ENCODE data around the gene CFAP70. TPM values are rescaled to one million over a fixed set of nuclear protein-coding genes. Genes with fewer than 3 reads are reported as not detected.

The CFAP70 gene
- total and polyA plus RNA-seq, 2 of the 8 experiments (the other 6 are each of a cell fraction or from before 2014, with no cell fraction given): 0.21 to 0.30 TPM

DNA sequence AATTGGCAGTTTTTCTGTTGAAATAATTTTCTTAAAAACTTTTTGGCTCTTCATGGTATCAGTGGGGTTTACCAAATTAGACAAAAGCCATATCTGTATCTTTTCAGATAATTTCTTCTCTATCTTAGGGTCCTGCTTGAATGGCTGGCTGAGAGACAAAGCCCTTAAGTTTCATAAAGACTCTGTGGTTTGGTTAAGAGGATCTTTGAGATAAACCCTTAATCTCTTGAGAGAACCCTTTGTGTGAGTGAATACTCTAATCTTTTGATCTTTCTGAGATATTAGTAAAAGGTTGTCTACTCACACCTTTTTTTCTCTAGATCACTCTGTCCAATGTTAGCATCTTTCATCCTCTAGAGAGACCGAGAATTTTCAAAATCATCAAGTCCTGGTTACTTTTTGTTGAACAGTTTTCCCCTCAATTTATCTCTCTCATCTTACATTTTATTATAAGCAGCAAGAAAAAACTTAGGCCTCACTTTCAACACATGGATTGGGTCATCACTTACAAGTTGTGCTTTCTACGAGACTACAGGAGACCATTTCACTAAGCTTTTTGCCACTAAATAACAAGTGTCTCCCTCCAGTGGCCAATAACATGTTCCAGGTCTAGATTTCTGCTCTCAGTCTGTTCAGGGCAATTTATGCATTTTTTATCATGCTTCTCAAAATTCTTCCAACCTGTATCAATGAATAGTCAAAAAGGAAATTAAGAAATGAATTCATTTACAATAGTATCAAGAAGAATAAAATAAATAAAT is 140.1 kb downstream of the CFAP70 start:
- Histone ChIP-seq H2AFZ (ENCODE audit: low read length) (no peak overlapping the region), H2BK12ac (ENCODE audit: low read depth, low read length) (no peak overlapping the region), H2BK15ac (ENCODE audit: low read length) (no peak overlapping the region), H3K23me2 (ENCODE audit: low read depth, low read length) (no peaks in the 10 kb centered on the region), H3K79me2 (ENCODE audit: control insufficient read depth in 1 of 2, insufficient read depth in 2 of 2, low read length in 2 of 2) (no peaks in the 10 kb centered on the region), H2BK20ac (ENCODE audit: low read length) (no peak overlapping the region), H3K9ac (replicated peaks in 1 of 4; ENCODE audit: extremely low read depth in 1 of 4, low read depth in 3 of 4, low read length in 3 of 4) (no peak overlapping the region), H3K4me1 (replicated peaks in 1 of 4; ENCODE audit: control insufficient read depth in 3 of 4, insufficient read depth in 4 of 4, low read length in 3 of 4) (no peaks in the 10 kb centered on the region), H3K23ac (ENCODE audit: insufficient read length) (no peak overlapping the region), H3K9me3 (ENCODE audit: insufficient read depth in 2 of 2, low read depth in 1 of 2, low read length in 1 of 2) (no peaks in the 10 kb centered on the region), H4K8ac (ENCODE audit: extremely low read depth, insufficient read depth, low read length) (no peak overlapping the region), H4K5ac (ENCODE audit: insufficient read length, low read depth, low read length) (no peak overlapping the region), H3K14ac (ENCODE audit: insufficient read length) (no peak overlapping the region), H3K18ac (ENCODE audit: extremely low read depth, low read length) (no peak overlapping the region), H2BK5ac (ENCODE audit: low read depth, low read length) (no peak overlapping the region), H4K91ac (replicated peaks; ENCODE audit: insufficient read length, low read length) (no peak overlapping the region), H3K27me3 (replicated peaks in 1 of 4; ENCODE audit: control insufficient read depth in 3 of 4, extremely low read depth in 1 of 4, insufficient read depth in 3 of 4, low read length in 3 of 4) (no peaks in the 10 kb centered on the region), H3K56ac (replicated peaks; ENCODE audit: insufficient read length, low read depth, low read length) (no peak overlapping the region), H3K36me3 (ENCODE audit: control insufficient read depth in 2 of 4, insufficient read depth in 4 of 4, low read length in 3 of 4) (peaks cover 0 to 9% (median 1%) of the 10 kb centered on the region in 4 experiments; a peak in 3 of 8 replicates), H2BK120ac (replicated peaks; ENCODE audit: low read depth, low read length) (no peak overlapping the region), H3K4me2 (ENCODE audit: insufficient read depth in 1 of 2, low read depth in 2 of 2, low read length in 2 of 2) (no peak overlapping the region), H3K27ac (ENCODE audit: low read depth, low read length) (no peak overlapping the region), H2AK5ac (ENCODE audit: low read depth, low read length) (no peak overlapping the region), H3K79me1 (ENCODE audit: low read depth, low read length) (no peaks in the 10 kb centered on the region), H3K4me3 (ENCODE audit: extremely low read depth in 1 of 4, insufficient read depth in 2 of 4, low read depth in 3 of 4, low read length in 4 of 4) (no peak overlapping the region), H4K20me1 (replicated peaks in 1 of 2; ENCODE audit: control insufficient read depth in 1 of 2, insufficient read depth in 2 of 2, low read length in 2 of 2) (peaks cover 0 to 2% of the 10 kb centered on the region in 2 experiments), H3K4ac (replicated peaks; ENCODE audit: insufficient read length, low read depth, low read length) (no peak overlapping the region)
- FAIRE-seq: no peak
- no peak for DNase-seq (ENCODE audit: low read depth in 1 of 2, low spot score in 2 of 2)
- POLR2A ChIA-PET (ENCODE audit: partially characterized antibody): interaction anchor here (0.6 to 2.1 kb wide), 4 partner anchors 19 to 1803 kb away, joined by 3 to 8 read pairs (median 3); partner anchors contain the start of gene DNAJC9
- CTCF ChIA-PET (ENCODE audit: partially characterized antibody): interaction anchor here (0.6 to 2.7 kb wide), 8 partner anchors 9 to 854 kb away, joined by 3 to 8 read pairs (median 4); no protein-coding TSS in a partner anchor
- peak in 1 of 2 experiments; percentile 33; a peak in 3 of 4 replicates for TF ChIP-seq RAD21 (IDR thresholded peaks at IDR 0.05 in 1 of 2, conservative IDR thresholded peaks at IDR 0.05 in 1 of 2; ENCODE audit: low read depth in 2 of 2, low read length in 2 of 2)
- TF ChIP-seq, protein P1, sequence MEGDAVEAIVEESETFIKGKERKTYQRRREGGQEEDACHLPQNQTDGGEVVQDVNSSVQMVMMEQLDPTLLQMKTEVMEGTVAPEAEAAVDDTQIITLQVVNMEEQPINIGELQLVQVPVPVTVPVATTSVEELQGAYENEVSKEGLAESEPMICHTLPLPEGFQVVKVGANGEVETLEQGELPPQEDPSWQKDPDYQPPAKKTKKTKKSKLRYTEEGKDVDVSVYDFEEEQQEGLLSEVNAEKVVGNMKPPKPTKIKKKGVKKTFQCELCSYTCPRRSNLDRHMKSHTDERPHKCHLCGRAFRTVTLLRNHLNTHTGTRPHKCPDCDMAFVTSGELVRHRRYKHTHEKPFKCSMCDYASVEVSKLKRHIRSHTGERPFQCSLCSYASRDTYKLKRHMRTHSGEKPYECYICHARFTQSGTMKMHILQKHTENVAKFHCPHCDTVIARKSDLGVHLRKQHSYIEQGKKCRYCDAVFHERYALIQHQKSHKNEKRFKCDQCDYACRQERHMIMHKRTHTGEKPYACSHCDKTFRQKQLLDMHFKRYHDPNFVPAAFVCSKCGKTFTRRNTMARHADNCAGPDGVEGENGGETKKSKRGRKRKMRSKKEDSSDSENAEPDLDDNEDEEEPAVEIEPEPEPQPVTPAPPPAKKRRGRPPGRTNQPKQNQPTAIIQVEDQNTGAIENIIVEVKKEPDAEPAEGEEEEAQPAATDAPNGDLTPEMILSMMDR (IDR thresholded peaks at IDR 0.05; ENCODE audit: control extremely low read depth in 1 of 3, insufficient read depth in 1 of 3, low read depth in 1 of 3, low read length in 3 of 3): peak in 2 of 3 experiments; percentile 13 to 59; a peak in 2 of 4 replicates
- no peak for TF ChIP-seq HDAC6 (IDR thresholded peaks at IDR 0.05; ENCODE audit: low read depth, low read length)
- 87% methylated on average over 2 of the region's 2 CpGs; no CpG with 5 or more reads in 1 of the 2 experiments for WGBS, 2 experiments (ENCODE audit: extremely low coverage in 1 of 2, insufficient coverage in 1 of 2, insufficient read length in 1 of 2, insufficient replicate concordance in 2 of 2, low coverage in 1 of 2, low lambda C conversion rate in 2 of 2, missing lambda C conversion rate in 1 of 2)
